Iris pigment epithelial cell (primary cell): ENCODE results near the gene RABGAP1.
A peak's percentile ranks its signal among the peaks of the same experiment; 100 is the strongest.

ENCODE experiments used
- DNase-seq: peaks from one replicate; pipeline ENCODE4 v3.0.0-alpha.2; 2011; ENCODE audit warnings: low read depth

Gene RABGAP1

GRCh38 chr9:123112015-123112975 lies 171.5 kb downstream of the RABGAP1 start:
- peak; percentile 20 for DNase-seq

GRCh38 chr9:123113185-123113584 lies 172.4 kb downstream of the RABGAP1 start:
- no peak for DNase-seq

DNA sequence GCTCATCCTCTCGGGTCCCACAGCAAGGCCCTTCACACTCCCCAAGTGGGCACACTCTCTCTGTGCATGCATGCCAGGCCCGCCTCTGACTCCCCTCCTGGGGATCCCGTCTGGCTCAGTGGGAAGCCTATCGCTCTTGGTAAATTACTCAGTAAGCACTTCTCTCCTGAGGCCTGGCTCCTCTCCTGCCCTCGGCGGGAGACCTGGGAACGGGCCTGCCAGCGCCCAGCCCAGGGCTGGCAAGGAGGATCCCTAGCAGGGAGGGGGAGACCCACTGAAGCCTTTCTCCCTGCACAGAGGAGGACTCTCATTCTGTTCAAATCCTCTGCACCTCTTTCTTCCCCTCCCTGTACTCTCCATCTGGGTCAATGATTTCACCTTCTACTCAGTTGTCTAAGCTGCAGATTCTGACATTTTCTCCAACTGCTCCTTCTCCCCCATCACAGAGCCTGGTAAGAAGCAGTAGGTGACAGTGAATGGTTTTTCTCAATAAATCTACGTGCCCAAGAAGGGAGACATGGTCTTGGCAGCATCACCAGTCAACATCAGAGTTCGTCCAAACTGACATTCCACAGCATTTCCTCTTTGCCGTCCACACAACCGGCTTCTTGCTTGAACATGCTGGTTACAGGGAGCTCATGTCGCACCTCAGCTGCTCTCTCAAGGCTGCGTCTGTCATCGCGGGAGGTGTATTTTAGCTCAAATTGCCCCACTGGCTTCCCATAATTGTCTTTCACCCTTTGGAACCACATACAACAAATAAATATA lies 174.5 kb downstream of the RABGAP1 start:
- DNase-seq: no peak

DNA sequence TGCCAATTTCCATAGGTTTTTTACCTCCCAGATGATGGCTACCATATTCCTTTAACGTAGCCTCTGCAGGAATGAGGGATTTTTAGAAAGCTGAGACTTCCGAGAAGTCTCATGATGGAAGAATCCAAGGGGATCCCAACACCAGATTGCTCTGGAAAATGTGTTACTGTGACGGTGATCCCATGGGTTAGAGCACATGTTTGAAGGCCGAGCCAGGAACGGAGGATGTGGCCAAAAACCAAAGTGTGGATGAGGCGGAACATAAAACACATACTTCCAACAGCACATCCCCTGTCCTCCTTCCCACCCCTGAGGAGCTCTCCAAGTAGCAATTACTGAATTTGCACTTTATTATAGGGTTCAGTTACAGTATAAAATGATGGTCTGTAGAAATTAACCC lies 175.2 kb downstream of the RABGAP1 start:
- DNase-seq: no peak

DNA sequence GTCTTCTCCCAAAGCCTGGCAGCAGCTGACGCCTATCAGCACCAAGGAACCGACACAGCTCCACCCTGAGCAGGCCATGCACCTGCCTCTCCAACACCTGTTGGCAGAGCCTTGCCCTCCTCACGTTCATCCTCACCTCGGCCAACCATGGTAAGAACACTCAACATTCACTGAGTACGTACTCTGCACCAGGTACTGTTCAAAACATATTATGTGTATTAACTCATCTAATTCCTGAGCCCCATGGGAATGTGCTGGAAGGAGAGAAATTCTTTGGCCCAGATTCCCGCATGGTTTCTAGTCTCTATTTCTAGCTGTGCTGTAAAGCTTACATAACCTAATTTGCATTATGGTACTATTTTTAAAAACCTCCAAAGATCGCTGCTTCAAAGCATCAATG lies 178.7 kb downstream of the RABGAP1 start:
- no peak for DNase-seq

- no peak for DNase-seq
Measured at GRCh38 chr9:123120131-123120530, 179.3 kb downstream of the RABGAP1 start.

GRCh38 chr9:123120953-123121352 lies 180.1 kb downstream of the RABGAP1 start:
- peak; percentile 46 for DNase-seq

- no peak for DNase-seq
Measured at GRCh38 chr9:123121457-123121856, 180.6 kb downstream of the RABGAP1 start.

- DNase-seq: no peak
Measured at GRCh38 chr9:123127512-123128075, 186.8 kb downstream of the RABGAP1 start.

GRCh38 chr9:123128591-123128990 lies 187.8 kb downstream of the RABGAP1 start:
- DNase-seq: no peak

GRCh38 chr9:123129423-123129822 lies 188.6 kb downstream of the RABGAP1 start:
- no peak for DNase-seq

- peak; percentile 87 for DNase-seq
Measured at GRCh38 chr9:123131258-123131657, 190.4 kb downstream of the RABGAP1 start.

- no peak for DNase-seq
Measured at GRCh38 chr9:123131993-123132392, 191.2 kb downstream of the RABGAP1 start.

- no peak for DNase-seq
Measured at GRCh38 chr9:123132696-123133095, 191.9 kb downstream of the RABGAP1 start.

GRCh38 chr9:123135430-123135829 lies 194.6 kb downstream of the RABGAP1 start:
- no peak for DNase-seq

DNA sequence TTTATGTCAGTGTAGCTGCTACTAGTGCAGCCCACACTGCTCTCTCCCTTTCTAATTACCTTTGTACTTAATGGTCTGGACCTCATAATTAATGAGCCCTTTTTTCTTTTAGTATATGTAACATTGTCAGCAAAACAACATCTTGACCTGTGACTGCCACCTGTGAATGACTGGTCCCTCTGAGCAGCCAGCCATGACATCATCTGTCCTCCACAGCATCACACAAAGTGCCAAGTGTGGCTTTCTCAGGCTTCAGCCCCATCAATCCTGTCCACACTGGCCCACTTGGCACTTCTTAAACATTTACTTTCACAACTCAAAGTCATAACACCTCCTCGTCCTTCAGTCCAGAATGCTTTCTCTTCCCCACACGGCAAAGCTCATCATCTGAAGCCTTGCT lies 197.3 kb downstream of the RABGAP1 start:
- no peak for DNase-seq

GRCh38 chr9:123149067-123149466 lies 208.2 kb downstream of the RABGAP1 start:
- DNase-seq: no peak

- peak; percentile 83 for DNase-seq
Measured at GRCh38 chr9:123150708-123151503, 210.1 kb downstream of the RABGAP1 start.
